GM21576 (cell line): ENCODE data around the gene PRKCA.
"Not testable (repeated sequence)": the region's sequence is repeated elsewhere in the genome, so short reads cannot be mapped to it uniquely, and the experiment has no call there.

Experiments
- ATAC-seq: cut with Tn5 transposase; IDR thresholded peaks from one replicate; pipeline ENCODE4 v1.9.1; 2021; ENCODE audit warnings: mild to moderate bottlenecking, moderate library complexity; ENCODE audit not compliant: unreplicated experiment

The PRKCA gene

DNA sequence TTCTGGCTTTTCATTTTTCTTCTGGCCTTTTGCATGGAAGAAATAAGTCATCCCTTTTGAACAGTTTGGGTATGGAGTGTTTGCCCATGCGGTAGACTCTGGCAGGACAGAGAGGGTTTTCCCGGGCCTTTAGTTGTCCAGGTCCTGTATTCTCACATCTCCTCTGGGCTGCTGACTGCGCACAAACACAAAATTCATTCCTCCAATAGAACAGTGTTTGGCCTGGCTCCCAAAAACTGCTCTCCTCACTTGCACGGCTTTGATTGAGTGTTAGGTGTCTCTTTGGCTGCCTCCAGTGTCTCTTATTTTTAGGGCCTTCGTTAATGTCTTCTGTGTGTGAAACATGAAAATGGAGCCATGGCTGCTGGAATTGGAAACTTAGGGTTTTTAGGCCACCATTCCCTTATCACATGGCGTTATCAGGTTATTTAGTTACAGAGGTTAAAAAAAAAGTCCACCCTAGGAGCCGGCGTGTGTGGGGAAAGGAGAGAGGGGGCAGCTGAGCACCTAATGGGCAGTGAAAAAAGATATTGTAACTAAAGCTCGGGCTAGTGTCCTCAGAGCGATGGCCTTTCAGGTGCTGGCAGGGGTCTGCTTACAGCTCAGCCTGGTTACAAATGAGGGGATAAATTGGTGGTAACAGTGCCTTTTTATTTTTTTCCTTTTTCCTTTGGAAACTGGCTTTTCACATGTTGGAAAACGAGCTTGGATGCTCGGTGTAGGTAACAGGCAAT is 47.3 kb downstream of the PRKCA start:
- no peak for ATAC-seq

DNA sequence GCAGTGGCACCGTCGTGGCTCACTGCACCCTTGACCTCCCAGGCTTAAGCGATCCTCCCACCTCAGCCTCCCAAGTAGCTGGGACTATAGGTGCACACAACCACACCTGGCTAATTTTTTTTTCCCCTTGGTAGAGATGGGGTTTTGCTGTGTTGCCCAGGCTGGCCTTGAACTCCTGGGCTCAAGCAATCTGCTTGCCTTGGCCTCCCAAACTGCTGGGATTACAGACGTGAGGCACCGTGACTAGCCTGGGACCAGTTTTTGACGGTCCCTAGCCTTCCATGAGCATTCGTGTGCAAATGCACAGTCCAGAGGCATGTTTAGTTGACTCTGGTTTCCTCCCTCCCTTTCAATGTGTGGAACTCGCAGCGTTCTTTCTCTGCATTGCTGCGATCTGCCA is 48.2 kb downstream of the PRKCA start:
- ATAC-seq: not testable (repeated sequence)

GRCh38 chr17:66351033-66351432 is 48.6 kb downstream of the PRKCA start:
- ATAC-seq: no peak

GRCh38 chr17:66351701-66352100 is 49.3 kb downstream of the PRKCA start:
- no peak for ATAC-seq

DNA sequence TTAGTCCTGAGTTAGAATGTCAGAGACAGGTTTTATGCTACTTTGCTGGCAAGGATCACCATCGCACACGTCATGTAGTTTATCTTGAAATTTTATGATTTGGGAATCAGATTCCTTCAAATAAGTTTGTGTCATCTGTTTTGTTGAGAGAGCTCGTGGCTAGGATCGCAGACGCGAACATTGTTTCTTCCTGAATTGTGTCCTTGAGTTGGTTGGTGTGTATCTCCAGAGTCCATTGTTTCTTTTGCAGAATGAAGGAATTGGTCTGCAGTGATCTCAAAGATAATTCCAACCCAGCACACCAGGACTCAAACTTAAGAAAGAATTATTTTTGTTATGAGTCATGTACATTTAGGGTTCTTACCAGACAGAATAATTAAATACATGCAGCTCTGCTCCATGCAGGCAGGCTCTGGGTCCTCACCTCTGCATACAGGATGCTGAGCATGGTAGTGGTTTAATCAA is 51.6 kb downstream of the PRKCA start:
- ATAC-seq: no peak

- ATAC-seq: no peak
Observed at GRCh38 chr17:66354472-66354871, 52.1 kb downstream of the PRKCA start.

DNA sequence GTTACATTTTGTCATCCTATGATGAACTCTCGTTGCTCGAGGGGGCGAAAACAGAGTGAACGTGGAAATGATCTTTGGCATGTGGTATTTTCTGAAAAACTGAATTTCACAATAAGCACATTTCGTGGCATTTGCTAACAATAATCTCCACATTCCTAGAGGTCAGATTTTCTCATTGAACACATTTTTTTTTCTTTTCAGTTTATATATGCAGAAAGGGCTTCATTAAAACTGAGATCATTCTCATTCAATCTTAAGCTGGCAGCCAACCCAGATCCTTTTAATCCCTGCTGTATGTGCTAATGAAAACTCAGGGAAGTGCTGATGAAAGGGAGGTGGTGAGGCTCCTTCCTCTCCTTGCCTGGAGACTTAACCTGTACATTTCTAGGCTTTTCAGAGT is 52.6 kb downstream of the PRKCA start:
- ATAC-seq: no peak

GRCh38 chr17:66355510-66355909 is 53.1 kb downstream of the PRKCA start:
- no peak for ATAC-seq

- no peak for ATAC-seq
Observed at GRCh38 chr17:66357037-66357436, 54.6 kb downstream of the PRKCA start.

DNA sequence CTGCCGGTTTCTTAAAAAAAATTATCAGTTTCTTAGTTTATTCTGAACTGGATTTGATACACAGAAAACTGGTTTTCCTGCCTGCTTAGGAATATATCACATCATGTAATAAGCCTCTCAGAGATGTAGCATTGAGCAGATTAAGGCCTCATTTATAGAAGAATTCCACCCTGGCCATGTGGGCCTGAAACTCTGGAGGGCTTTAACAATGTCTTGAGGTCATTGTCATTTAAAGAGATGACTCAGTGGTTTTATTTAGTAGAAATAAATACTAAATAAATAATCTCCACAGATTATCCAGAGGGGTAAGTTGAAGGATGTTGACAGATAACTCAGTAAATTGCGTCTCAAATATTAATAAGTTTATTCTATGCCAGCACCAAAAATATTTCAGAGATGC is 56.9 kb downstream of the PRKCA start:
- no peak for ATAC-seq

GRCh38 chr17:66360961-66361565 is 58.6 kb downstream of the PRKCA start:
- ATAC-seq: not testable (repeated sequence)

DNA sequence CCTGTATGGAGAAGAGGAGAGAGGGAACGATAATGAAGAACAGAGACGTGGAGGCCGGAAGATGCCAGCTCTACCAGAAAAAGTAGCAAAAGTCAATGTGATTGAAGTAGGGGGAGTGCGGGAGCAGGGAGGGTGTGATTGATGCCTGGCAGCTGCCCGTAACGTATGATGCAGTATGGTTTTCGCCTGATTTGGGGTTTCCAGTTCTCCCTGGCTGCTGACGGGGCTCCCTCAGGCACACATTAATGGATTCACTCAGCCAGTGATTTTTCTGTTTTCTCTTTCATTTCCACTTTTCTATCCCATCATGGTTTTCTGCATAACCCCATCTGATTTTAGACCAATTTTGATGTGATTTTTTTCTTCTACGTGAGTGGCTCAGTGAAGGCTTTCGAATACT is 62.1 kb downstream of the PRKCA start:
- ATAC-seq: no peak

DNA sequence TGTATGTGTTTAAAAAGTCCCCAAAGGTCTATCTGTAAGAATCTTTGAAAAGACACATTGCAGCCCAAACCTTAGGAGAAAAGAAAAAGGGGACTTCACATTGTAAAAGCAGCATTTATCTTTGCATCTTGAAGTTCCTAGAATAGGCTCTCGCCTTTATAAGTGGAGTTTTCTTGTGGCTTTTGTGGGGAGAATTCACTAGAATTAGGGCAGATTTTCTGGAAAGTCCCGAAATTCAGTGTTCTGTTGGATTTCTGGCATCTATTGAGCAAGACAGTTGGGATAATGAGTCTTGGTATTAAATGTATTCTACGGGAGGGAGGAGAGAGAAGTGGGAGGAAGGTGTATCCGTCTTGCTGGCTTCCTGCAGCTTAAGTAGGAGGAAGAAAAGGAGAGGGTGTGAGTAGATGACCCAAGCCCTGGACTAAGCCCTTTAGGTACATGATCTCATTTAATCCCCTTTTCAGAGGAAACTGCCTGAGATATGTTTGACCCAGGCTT is 62.6 kb downstream of the PRKCA start:
- ATAC-seq: no peak

DNA sequence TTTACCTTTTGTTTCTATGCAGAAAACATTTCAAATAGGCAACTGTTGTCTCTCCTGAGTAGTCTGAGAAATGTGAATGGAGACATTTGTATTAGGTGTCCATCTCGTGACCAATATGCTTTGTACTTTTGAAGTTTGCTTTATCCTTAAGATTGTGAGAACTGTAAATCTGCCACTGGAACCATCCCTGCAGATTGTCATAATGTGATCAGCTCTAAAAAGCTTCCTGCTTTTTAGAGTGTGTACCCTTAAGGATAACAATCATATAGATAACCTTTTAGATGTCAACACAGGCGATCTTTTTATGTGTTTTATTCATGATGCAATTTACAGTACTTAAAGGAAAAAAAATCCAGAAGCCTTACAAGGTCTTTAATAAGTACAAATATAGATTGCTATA is 63.5 kb downstream of the PRKCA start:
- ATAC-seq: no peak

DNA sequence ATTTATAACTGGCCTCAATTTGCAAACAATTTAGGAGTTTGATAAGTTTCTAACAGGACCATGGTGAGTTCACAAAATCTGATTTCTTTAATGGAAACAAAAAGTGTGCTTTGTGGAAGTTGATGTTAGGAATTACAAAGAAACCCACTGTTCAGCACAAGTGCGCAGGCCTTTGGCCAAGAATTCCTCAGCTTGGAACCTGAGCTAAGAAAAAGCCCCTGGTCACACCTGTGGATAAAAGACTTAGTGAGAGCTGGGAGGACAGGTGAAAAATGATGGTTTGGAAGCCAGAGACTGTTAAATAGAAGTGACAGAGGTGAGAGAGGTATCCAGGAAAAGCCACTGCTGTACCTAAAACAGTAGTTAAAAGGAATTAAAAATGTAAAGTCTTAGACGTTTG is 64.7 kb downstream of the PRKCA start:
- no peak for ATAC-seq

DNA sequence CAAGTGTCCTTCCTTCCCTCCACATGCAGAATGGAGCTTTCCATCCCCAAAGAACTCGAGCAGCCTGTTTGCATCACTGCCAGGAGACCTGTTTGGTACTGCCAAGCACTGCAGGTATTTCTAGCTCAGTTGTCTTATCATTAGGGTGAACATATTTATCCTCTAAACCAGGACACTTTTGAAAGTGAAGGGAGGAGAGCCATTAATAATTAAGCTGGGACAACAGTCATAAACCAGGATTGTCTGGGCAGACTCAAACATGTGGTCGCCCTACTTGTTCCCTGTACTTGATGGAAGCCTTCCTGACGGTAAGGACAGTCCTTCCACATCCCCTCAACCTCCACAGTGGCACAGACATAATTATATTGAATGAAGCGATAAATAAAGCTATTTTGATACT is 67.4 kb downstream of the PRKCA start:
- no peak for ATAC-seq

GRCh38 chr17:66371561-66371960 is 69.1 kb downstream of the PRKCA start:
- no peak for ATAC-seq

DNA sequence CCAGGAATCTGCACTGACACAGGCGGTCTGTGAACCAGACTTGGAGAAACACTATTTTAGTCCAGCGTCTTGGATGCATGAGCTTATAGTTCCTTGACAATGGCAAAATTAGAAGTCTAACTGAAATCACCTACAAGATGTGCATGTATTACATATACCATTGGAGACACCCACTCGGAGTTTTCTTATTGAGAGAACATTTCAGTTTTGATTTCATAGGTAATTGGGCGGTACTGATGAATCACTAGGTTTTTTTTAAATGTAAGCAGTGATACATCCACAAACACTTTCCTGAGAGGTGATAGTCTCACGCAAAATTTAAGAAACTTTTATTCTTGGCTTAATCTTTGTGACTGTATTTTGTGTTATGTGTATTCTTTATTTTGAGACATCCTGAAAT is 69.8 kb downstream of the PRKCA start:
- ATAC-seq: no peak

- ATAC-seq: no peak
Observed at GRCh38 chr17:66373079-66373478, 70.7 kb downstream of the PRKCA start.

DNA sequence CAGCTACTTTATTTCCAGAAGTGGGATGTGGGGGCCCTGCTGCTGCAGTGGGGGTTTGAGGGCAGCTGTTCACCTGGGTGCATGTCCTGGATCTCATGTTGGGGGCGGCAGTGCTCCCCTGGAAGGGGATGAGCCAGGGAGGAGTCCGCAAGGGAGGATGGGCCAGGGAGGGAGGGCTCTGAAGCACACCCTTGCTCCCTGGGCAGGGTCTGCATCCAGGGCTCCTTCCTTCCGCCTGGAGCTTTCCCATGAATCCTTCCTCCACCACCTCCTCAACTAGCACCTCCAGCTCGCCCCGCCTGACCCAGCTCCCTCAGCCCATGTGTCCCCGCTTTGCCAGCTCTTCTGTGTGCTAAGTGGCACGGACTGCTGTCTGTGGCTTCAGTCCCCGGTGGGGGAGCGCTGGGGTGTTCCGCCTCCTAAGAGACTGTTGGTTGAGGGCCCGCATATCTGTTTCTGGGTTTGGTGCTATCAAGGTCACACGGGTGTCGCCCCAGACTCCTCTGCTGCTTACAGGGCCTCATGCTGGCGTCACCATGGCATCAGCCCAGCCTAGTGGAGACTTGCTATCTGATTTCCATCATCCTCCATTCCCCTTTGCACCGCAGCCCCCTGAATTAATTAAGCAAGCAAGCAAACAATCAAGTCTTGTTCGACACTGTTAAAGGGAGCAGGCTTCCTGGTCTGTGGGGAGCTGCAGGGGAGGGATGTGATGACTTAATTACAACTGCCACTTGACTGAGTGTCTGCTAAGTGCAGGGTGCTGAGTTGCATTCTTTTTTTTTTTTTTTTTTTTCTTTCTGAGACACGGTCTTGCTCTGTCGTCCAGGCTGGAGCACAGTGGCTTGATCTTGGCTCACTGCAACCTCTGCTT is 71.8 kb downstream of the PRKCA start:
- no peak for ATAC-seq

GRCh38 chr17:66375121-66375520 is 72.7 kb downstream of the PRKCA start:
- ATAC-seq: no peak

- no peak for ATAC-seq
Observed at GRCh38 chr17:66378296-66378695, 75.9 kb downstream of the PRKCA start.
